CD4-positive, alpha-beta T cell treated with Interleukin-17A for 1 hour (primary cell): ENCODE measurements around the gene KRTAP10-6.
"Not testable (repeated sequence)": the region's sequence is repeated elsewhere in the genome, so short reads cannot be mapped to it uniquely, and the experiment has no call there.

ENCODE experiments used
- DNase-seq: peaks from one replicate; pipeline ENCODE4 v3.0.0-alpha.2; 2020

Gene KRTAP10-6

GRCh38 chr21:44555200-44555875 lies 37.0 kb downstream of the KRTAP10-6 start:
- no peak for DNase-seq

GRCh38 chr21:44552681-44553080 lies 39.6 kb downstream of the KRTAP10-6 start:
- no peak for DNase-seq

DNA sequence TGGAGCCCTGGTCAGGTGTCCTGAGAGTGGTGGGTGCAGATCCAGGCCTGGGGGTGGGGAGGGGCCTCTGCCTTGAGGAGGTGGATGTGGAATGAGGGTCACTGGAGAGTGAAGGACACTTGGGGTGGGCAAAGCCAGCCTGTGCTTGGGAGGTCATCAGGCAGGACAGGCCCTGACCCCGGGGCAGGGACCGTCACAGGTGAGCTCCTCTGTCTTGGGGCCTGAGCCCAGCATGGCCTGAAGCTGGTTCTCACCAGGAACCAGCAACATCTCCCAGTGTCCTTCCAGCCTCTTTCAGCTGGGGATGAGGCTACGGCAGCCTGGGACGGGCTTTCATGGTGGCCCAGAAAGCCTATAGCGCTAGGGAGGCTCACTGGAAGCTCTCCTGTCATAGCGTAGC lies 40.2 kb downstream of the KRTAP10-6 start:
- DNase-seq = no peak

DNA sequence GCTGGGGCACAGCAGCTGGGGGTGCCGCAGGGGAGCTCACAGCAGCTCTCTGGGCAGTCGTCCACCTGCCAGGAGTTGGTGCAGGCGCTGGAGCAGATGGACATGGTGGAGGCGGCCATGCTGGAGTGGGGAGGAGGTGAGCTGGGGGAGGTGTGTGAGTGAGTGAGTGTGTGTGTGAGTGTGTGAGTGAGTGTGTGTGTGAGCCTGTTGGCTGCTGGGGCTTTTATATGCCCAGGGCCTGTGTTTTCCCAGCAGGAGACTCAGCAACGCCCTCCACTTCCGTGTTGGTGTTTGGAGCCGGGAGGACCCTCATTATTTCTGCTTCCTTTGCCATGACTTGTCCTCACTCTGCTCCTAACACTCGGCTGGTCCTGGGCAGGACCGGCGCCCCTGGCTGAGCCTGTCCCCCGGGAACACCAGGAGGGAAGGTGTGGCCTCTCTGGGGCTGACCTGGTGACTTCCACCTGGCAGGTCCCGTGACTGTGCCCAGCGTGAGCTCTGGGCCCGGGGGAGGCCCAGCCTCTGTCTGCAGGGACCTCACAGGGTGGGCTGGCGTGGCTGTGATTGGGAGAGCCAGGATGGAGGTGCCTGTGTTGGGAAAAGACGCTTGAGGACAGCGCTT lies 40.9 kb downstream of the KRTAP10-6 start, which contains the start of gene KRTAP10-2:
KRTAP10-2 (minus strand) TSS at position 166 of the 622 bp plus-strand sequence; CDS start at position 119, 47 bp downstream.
- DNase-seq = no peak

DNA sequence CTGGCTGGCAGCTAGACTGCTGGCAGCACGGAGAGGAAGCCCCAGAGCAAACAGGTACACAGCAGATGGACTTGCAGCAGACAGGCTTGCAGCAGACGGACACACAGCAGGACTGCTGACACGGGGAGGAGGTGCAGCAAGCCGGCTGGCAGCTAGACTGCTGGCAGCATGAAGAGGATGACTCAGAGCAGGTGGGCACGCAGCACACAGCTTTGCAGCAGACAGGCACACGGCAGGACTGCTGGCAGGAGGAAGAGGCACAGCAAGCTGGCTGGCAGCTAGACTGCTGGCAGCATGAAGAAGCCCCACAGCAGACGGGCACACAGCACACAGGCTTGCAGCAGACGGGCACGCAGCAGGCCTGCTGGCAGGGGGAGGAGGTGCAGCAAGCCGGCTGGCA lies 41.5 kb downstream of the KRTAP10-6 start:
- no peak for DNase-seq

- DNase-seq = not testable (repeated sequence)
Observed at GRCh38 chr21:44550285-44550684, 42.0 kb downstream of the KRTAP10-6 start.

GRCh38 chr21:44549525-44550211 lies 42.6 kb downstream of the KRTAP10-6 start:
- no peak for DNase-seq

DNA sequence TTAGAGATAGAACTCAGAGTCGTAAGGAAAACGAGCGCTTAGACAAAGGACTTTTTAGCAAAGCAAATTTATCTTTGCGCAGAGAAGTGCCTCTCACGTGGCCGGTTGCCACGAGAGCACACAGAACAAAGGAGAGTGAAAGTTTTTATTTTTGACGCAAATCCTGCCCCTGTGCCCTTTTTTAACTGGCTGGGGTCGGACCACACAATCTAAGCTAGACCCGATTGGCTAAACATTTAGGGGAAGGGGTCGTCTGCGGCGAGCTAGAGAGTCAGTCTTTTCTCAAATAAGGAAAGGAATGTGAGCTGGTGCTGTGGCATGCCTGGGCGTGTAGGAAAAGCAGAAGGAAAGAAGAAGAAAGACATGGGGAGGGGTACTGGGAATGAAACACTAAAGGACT lies 43.4 kb downstream of the KRTAP10-6 start:
- DNase-seq = no peak

DNA sequence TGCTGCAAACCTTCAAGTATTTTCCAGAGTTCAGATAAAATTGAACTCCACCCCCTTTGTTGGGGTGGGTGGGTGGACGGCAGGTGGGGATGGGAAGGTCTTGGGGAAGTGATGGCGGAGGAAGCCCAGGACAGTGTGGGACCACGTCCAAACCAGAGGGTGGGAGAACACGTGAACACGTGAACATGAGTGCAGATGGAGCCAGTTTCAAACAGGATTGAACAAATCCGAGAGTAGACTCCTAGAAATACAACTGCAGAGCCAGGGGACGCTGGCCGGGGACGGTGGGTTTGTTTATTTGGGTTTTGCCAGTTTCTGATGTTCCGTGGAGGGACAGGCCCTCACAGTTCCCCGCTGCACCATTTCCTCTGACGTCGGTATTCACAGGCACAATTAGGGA lies 43.9 kb downstream of the KRTAP10-6 start:
- no peak for DNase-seq

GRCh38 chr21:44547656-44548331 lies 44.5 kb downstream of the KRTAP10-6 start:
- peak; percentile 52 for DNase-seq

DNA sequence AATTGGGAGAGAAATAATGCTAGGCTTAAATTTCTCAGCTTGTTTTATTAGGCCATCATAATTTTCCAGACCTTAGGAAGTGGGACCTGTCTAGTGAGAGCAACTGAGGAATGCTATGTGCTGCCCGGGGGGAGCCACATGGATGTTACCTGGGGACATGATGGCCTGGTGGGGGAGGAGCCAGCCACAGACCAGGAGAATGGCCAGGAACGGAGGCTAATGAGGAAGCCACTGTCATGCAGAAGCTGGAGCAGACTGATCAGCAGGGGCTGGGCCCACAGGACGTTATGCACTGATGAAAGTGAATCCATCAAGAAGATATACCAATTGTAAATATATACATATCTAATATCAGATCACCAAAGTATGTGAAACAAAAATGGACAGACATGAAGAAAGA lies 47.7 kb downstream of the KRTAP10-6 start:
- DNase-seq = no peak

GRCh38 chr21:44542716-44543115 lies 49.6 kb downstream of the KRTAP10-6 start:
- DNase-seq = no peak
